Sigmoid colon (tissue), 4 donors: Measurements from ENCODE around the gene KRT72.

Experiments
- POLR2AphosphoS5 ChIP-seq, 4 donors: sonication (generic); formaldehyde crosslinking; IDR thresholded peaks; one replicate each; pipeline ENCODE4 v1.6.1; 2017; ENCODE audit warnings: antibody characterized with exemption in 4 of 4
- TF ChIP-seq, protein P1 (sequence below), 4 experiments: fragments of 450-650 bp in 3 of 4; fragments of 200-600 bp in 1 of 4; IDR thresholded peaks; one replicate each; pipeline ENCODE4 v1.5.1; 2016 to 2019; ENCODE audit warnings: antibody characterized with exemption in 4 of 4, mild to moderate bottlenecking in 3 of 4, moderate library complexity in 2 of 4

DNA sequence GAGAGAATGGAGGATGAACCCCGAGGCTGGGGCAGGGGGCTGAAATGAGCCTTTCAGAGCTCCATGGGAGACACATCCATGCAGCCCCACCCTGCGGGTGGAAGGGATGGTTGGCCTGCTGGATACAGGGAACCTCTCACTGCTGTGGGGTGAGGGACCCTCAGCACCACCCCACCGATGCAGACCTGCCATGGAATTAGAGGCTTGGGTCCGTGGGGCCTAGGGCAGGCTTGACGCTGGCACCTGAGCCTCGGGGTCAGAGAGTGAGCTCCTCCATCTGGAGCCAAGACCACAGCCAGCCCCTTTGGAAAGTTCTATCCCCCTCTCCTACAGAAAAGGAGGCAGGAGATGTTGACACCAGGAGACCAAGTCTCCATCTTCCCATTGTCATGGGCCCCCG lies 20.2 kb downstream of the KRT72 start:
- TF ChIP-seq, protein P1, sequence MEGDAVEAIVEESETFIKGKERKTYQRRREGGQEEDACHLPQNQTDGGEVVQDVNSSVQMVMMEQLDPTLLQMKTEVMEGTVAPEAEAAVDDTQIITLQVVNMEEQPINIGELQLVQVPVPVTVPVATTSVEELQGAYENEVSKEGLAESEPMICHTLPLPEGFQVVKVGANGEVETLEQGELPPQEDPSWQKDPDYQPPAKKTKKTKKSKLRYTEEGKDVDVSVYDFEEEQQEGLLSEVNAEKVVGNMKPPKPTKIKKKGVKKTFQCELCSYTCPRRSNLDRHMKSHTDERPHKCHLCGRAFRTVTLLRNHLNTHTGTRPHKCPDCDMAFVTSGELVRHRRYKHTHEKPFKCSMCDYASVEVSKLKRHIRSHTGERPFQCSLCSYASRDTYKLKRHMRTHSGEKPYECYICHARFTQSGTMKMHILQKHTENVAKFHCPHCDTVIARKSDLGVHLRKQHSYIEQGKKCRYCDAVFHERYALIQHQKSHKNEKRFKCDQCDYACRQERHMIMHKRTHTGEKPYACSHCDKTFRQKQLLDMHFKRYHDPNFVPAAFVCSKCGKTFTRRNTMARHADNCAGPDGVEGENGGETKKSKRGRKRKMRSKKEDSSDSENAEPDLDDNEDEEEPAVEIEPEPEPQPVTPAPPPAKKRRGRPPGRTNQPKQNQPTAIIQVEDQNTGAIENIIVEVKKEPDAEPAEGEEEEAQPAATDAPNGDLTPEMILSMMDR (IDR thresholded peaks at IDR 0.05): no peak
- no peak for TF ChIP-seq POLR2AphosphoS5 (IDR thresholded peaks at IDR 0.05)
